Activated CD4-positive, CD25-positive, alpha-beta regulatory T cell treated with anti-CD3 and anti-CD28 coated beads, Interleukin-2, amount 50 U/mL, for 72 hours (primary cell): ENCODE measurements around the gene GMDS.
"Not testable (repeated sequence)": the region's sequence is repeated elsewhere in the genome, so short reads cannot be mapped to it uniquely, and the experiment has no call there.

Source experiments
- DNase-seq: peaks from one replicate; pipeline ENCODE4 v3.0.0; 2021

The GMDS gene

GRCh38 chr6:1849691-1850090 lies 395.7 kb downstream of the GMDS start:
- no peak for DNase-seq

GRCh38 chr6:1848752-1849151 lies 396.7 kb downstream of the GMDS start:
- DNase-seq = no peak

- DNase-seq = no peak
Measured at GRCh38 chr6:1846611-1847010, 398.8 kb downstream of the GMDS start.

- not testable (repeated sequence) for DNase-seq
Measured at GRCh38 chr6:1845543-1845942, 399.9 kb downstream of the GMDS start.

GRCh38 chr6:1842334-1842733 lies 403.1 kb downstream of the GMDS start:
- DNase-seq = no peak

GRCh38 chr6:1841136-1841535 lies 404.3 kb downstream of the GMDS start:
- no peak for DNase-seq

GRCh38 chr6:1840491-1841121 lies 404.8 kb downstream of the GMDS start:
- no peak for DNase-seq

- no peak for DNase-seq
Measured at GRCh38 chr6:1839361-1839760, 406.0 kb downstream of the GMDS start.

GRCh38 chr6:1838604-1839213 lies 406.7 kb downstream of the GMDS start:
- no peak for DNase-seq

GRCh38 chr6:1837826-1838225 lies 407.6 kb downstream of the GMDS start:
- no peak for DNase-seq

GRCh38 chr6:1836690-1837089 lies 408.7 kb downstream of the GMDS start:
- no peak for DNase-seq

GRCh38 chr6:1834646-1835516 lies 410.5 kb downstream of the GMDS start:
- no peak for DNase-seq

- no peak for DNase-seq
Measured at GRCh38 chr6:1834207-1834606, 411.2 kb downstream of the GMDS start.

- DNase-seq = no peak
Measured at GRCh38 chr6:1832844-1833787, 412.3 kb downstream of the GMDS start.

GRCh38 chr6:1832358-1832757 lies 413.0 kb downstream of the GMDS start:
- DNase-seq = no peak

GRCh38 chr6:1827984-1828793 lies 417.2 kb downstream of the GMDS start:
- no peak for DNase-seq

- DNase-seq = no peak
Measured at GRCh38 chr6:1825926-1826325, 419.5 kb downstream of the GMDS start.

- no peak for DNase-seq
Measured at GRCh38 chr6:1825277-1825676, 420.1 kb downstream of the GMDS start.

GRCh38 chr6:1821513-1822183 lies 423.8 kb downstream of the GMDS start:
- DNase-seq = no peak

- no peak for DNase-seq
Measured at GRCh38 chr6:1821164-1821512, 424.3 kb downstream of the GMDS start.

GRCh38 chr6:1820714-1821113 lies 424.7 kb downstream of the GMDS start:
- no peak for DNase-seq

GRCh38 chr6:1820165-1820564 lies 425.2 kb downstream of the GMDS start:
- DNase-seq = no peak
